Esophagus squamous epithelium (tissue), 4 donors: ENCODE measurements around the gene USE1.
"Not testable (repeated sequence)": the region's sequence is repeated elsewhere in the genome, so short reads cannot be mapped to it uniquely, and the experiment has no call there.

ENCODE experiments used
- POLR2A ChIP-seq, 4 donors: fragments of 450-650 bp; IDR thresholded peaks; one replicate each; pipeline ENCODE4 v1.6.1; 2017; ENCODE audit warnings: antibody characterized with exemption in 4 of 4, mild to moderate bottlenecking in 4 of 4, moderate library complexity in 3 of 4
- TF ChIP-seq, protein P1 (sequence below), 6 experiments: fragments of 450-650 bp in 4 of 6; fragments of 200-600 bp in 2 of 6; sonication (generic) in 2 of 6; IDR thresholded peaks; one replicate each; pipeline ENCODE4 v1.5.1; 2016 to 2019; ENCODE audit warnings: antibody characterized with exemption in 6 of 6, mild to moderate bottlenecking in 4 of 6, moderate library complexity in 4 of 6

GRCh38 chr19:17191736-17192135 is 23.4 kb upstream of the USE1 start:
- TF ChIP-seq, protein P1, sequence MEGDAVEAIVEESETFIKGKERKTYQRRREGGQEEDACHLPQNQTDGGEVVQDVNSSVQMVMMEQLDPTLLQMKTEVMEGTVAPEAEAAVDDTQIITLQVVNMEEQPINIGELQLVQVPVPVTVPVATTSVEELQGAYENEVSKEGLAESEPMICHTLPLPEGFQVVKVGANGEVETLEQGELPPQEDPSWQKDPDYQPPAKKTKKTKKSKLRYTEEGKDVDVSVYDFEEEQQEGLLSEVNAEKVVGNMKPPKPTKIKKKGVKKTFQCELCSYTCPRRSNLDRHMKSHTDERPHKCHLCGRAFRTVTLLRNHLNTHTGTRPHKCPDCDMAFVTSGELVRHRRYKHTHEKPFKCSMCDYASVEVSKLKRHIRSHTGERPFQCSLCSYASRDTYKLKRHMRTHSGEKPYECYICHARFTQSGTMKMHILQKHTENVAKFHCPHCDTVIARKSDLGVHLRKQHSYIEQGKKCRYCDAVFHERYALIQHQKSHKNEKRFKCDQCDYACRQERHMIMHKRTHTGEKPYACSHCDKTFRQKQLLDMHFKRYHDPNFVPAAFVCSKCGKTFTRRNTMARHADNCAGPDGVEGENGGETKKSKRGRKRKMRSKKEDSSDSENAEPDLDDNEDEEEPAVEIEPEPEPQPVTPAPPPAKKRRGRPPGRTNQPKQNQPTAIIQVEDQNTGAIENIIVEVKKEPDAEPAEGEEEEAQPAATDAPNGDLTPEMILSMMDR (IDR thresholded peaks at IDR 0.05), result not testable (repeated sequence)
- TF ChIP-seq POLR2A (IDR thresholded peaks at IDR 0.05), result not testable (repeated sequence)
